Chondrocyte (in vitro differentiated cells): Measurements from ENCODE around the gene POU2F1. TPM values are rescaled to one million over a fixed set of nuclear protein-coding genes. Genes with fewer than 3 reads are reported as not detected.

Experiments used
- DNase-seq: peaks from one replicate; pipeline ENCODE4 v3.0.0; 2021; ENCODE audit warnings: mixed read lengths, low spot score
- H3K27ac Mint-ChIP-seq: one replicate; pipeline ENCODE4 v1.8.0; 2021; ENCODE audit warnings: mild to moderate bottlenecking, moderate library complexity, mixed read lengths; ENCODE audit not compliant: unreplicated experiment
- H3K27me3 Mint-ChIP-seq: 2 replicates; pipeline ENCODE4 v1.8.0; 2021; ENCODE audit warnings: low read depth, mixed read lengths
- H3K36me3 Mint-ChIP-seq: 2 replicates; pipeline ENCODE4 v1.8.0; 2021; ENCODE audit warnings: low read depth, mixed read lengths
- H3K4me1 Mint-ChIP-seq: 2 replicates; pipeline ENCODE4 v1.8.0; 2021; ENCODE audit warnings: low read depth, mild to moderate bottlenecking, mixed read lengths
- H3K4me3 Mint-ChIP-seq: one replicate; pipeline ENCODE4 v1.8.0; 2021; ENCODE audit warnings: mild to moderate bottlenecking, moderate library complexity, mixed read lengths; ENCODE audit not compliant: unreplicated experiment
- H3K9me3 Mint-ChIP-seq: 2 replicates; pipeline ENCODE4 v1.8.0; 2021; ENCODE audit warnings: low read depth, mixed read lengths
- CTCF ChIP-seq: fragments of 200-600 bp; sonication (generic); IDR thresholded peaks from 2 replicates; pipeline ENCODE4 v1.5.0; 2021; ENCODE audit warnings: antibody characterized with exemption, mild to moderate bottlenecking, moderate library complexity
- long read RNA-seq: library from polyadenylated mRNA; stranded (forward); transcript quantifications from one replicate; pipeline ENCODE4 v2.0.0, GENCODE V29; 2021
- total RNA-seq: library from RNA; stranded (reverse); gene quantifications from 3 replicates; pipeline ENCODE4 v1.2.1, GENCODE V29; 2021

The POU2F1 gene
- total RNA-seq = 13.2 to 23.7 TPM (median 14.8 TPM) in 3 replicates
- long read RNA-seq, full-length matches to known transcripts = 7 of 12 reads
- long read RNA-seq, partial matches to known transcripts = 3 of 12 reads
- long read RNA-seq, other reads (novel, unspliced or antisense) = 2 of 12 reads

- DNase-seq = peak; percentile 99
- Mint-ChIP-seq H3K4me3 (peak within 1 kb of the TSS; percentile 87), H3K36me3 (peaks cover 5% of the 10 kb centered on the region)
Observed at GRCh38 chr1:167220537-167221125, at the start of gene POU2F1. POU2F1 (plus strand) TSS chr1:167220886; CDS start chr1:167220898, 12 bp downstream.

GRCh38 chr1:167171286-167171929 lies 49.3 kb upstream of the POU2F1 start:
- DNase-seq = no peak
- no peak for TF ChIP-seq CTCF
- H3K4me3 Mint-ChIP-seq = no peak overlapping the region
- H3K36me3 Mint-ChIP-seq = no peaks in the 10 kb centered on the region
- H3K9me3 Mint-ChIP-seq = peaks cover 4% of the 10 kb centered on the region
- H3K27ac Mint-ChIP-seq = no peak overlapping the region
- H3K27me3 Mint-ChIP-seq = no peaks in the 10 kb centered on the region
- H3K4me1 Mint-ChIP-seq = peaks cover 47% of the 10 kb centered on the region

More at GRCh38 chr1:167220537-167221125, at the start of gene POU2F1:
- Mint-ChIP-seq H3K9me3 (peaks cover 7% of the 10 kb centered on the region), H3K27ac (peak within 1 kb of the TSS; percentile 94), H3K4me1 (peaks cover 42% of the 10 kb centered on the region), H3K27me3 (no peaks in the 10 kb centered on the region)
- peak; percentile 79 for TF ChIP-seq CTCF

DNA sequence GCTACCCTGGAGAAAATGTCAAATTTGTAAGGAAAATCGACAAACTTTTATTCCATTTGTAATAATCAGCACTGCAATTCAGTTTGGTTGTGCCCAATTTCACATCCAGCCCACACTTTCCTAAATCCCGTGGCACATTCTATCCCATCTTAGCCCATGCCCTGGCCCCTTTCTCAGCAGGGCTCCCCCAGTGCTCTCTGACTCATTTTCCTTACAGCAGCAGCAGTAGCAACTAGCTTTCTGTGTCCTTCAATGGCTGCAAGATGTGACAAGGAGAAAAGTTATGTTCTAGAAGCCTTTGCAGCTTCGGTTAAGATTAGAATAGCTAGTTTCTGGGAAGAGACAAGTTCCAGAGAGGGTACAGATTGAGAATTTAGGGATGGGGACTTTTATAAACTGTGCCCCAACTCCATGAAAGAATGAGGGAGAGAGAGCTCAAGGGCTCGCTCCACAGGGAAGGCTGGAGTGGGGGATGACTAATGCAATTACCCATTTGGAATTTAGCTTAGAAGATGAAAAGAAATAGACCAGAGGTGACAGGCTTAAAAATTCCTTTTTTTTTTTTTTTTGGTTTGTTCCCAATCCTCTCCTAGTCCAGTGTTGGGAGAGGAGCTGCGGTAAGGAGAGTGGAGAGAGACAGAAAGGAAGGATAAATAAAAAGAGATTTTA lies 47.0 kb upstream of the POU2F1 start:
- H3K4me3 Mint-ChIP-seq = peak overlapping the region; percentile 61
- no peak for DNase-seq
- H3K27me3 Mint-ChIP-seq = no peaks in the 10 kb centered on the region
- no peaks in the 10 kb centered on the region for H3K9me3 Mint-ChIP-seq
- H3K4me1 Mint-ChIP-seq = peaks cover 35% of the 10 kb centered on the region
- TF ChIP-seq CTCF = no peak
- no peaks in the 10 kb centered on the region for H3K36me3 Mint-ChIP-seq
- H3K27ac Mint-ChIP-seq = peak overlapping the region; percentile 77

- no peaks in the 10 kb centered on the region for H3K27me3 Mint-ChIP-seq
- H3K27ac Mint-ChIP-seq = no peak overlapping the region
- H3K9me3 Mint-ChIP-seq = no peaks in the 10 kb centered on the region
- H3K36me3 Mint-ChIP-seq = no peaks in the 10 kb centered on the region
- H3K4me1 Mint-ChIP-seq = peaks cover 29% of the 10 kb centered on the region
- DNase-seq = no peak
- no peak overlapping the region for H3K4me3 Mint-ChIP-seq
- TF ChIP-seq CTCF = no peak
Observed at GRCh38 chr1:167175901-167176300, 44.8 kb upstream of the POU2F1 start.

DNA sequence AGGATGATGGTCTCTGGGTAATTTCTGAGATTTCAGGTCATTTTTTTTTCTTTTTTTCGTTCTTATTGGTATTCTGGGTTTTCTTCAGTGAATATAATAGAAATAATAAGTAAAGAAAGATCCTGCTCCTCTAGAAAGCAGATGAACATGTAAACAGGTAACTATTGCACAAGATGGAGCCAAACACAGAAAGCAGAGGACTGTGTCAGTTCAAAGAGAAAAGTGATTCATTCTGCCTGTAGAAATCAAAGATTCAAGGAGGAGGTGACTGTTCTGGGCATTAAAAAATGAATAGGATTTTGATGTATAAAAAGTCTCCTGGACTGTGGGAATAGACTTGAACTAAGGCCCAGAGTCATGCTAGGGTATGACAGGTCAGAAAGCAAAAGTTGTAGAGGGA lies 41.9 kb upstream of the POU2F1 start:
- Mint-ChIP-seq H3K36me3 (no peaks in the 10 kb centered on the region), H3K4me3 (no peak overlapping the region), H3K27ac (no peak overlapping the region), H3K27me3 (no peaks in the 10 kb centered on the region), H3K4me1 (peaks cover 9% of the 10 kb centered on the region), H3K9me3 (no peaks in the 10 kb centered on the region)
- no peak for DNase-seq
- no peak for TF ChIP-seq CTCF
